T47D (cell line): ENCODE results near the gene SP100.
A peak's percentile ranks its signal among the peaks of the same experiment; 100 is the strongest.
"Not testable (repeated sequence)": the region's sequence is repeated elsewhere in the genome, so short reads cannot be mapped to it uniquely, and the experiment has no call there.

ENCODE experiments used
- DNase-seq, 2 experiments: peaks; one replicate each; pipeline versions ENCODE4 v3.0.0 to v3.0.0-alpha.2; 2011 to 2012; ENCODE audit warnings: low read depth in 1 of 2, low spot score in 1 of 2
- JUND ChIP-seq: IDR thresholded peaks from 2 replicates; pipeline ENCODE4 v1.6.1; 2012; ENCODE audit warnings: low read depth
- in situ Hi-C: cut with HindIII; loops from 2 replicates; pipeline ENCODE4 v1.10.0; 2016; ENCODE audit warnings: low sequenced_read_pairs, low pct_unique_long_range_greater_than_20kb

Gene SP100

DNA sequence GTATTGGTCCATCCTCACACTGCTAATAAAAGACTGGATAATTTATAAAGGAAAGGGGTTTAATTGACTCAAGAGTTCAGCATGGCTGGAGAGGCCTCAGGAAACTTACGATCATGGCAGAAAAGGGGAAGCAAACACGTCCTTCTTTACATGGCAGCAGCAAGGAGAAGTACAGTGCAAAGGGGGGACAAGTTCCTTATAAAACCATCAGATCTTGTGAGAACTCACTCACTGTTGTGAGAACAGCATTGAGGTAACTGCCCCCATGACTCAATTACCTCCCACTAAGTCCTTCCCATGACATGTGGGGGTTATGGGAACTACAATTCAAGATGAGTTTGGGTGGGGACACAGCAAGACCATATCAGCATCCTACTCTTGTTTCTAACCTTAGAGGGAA lies 37.0 kb downstream of the SP100 start:
- no peak for DNase-seq
- TF ChIP-seq JUND: no peak
- in situ Hi-C loops: no loop called here

DNA sequence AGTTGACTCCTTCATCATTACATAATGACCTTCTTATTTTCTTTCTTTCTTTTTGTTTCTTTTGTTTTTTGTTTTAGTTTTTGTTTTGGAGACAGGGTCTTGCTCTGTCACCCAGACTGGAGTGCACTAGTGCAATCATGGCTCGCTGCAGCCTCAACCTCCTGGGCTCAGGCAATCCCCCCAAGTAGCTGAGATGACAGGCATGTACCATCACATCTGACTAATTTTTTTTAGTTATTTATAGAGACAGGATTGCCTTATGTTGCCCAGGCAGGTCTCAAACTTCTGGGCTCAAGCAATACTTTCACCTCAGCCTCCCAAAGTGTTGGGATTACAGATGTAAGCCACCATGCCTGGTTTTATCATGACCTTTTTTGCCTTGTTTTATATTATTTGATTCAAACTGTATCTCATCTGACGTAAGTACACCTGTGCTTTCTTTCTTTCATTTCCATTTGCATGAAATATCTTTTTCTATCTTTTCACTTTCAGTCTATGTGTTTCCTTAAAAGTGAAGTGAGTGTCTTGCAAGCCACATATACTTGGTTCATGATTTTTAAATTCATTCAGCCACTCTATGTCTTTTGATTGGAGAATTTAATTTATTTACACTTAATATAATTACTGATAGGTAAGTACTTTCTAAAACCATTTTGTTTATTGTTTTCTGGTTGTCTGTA lies 39.1 kb downstream of the SP100 start:
- no peak for TF ChIP-seq JUND
- DNase-seq: no peak
- in situ Hi-C loops: no loop called here

- in situ Hi-C loops: no loop called here
- TF ChIP-seq JUND: no peak
- DNase-seq: no peak
Measured at GRCh38 chr2:230457073-230457768, 41.2 kb downstream of the SP100 start.

GRCh38 chr2:230457793-230458192 lies 41.8 kb downstream of the SP100 start:
- in situ Hi-C loops: no loop called here
- no peak for TF ChIP-seq JUND
- DNase-seq: no peak

DNA sequence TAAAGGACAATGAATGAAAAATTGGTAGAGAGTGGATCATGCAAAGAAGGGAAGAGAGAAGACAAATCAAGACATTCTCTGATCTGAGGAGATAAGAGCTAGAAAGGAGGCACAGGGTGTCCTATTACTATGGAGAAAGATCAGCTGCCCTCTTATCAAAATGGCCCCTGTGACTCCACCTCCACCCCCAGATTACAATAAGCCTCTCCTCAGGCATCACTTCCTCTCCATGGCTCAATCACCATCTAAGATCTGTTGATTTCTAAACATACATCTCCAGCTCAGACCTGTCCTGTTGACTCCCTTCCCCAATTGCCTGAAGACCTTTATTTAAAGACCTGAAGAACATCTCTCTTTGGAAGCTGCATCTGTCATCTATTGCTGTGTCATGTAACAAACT lies 43.2 kb downstream of the SP100 start:
- no peak for DNase-seq
- no peak for TF ChIP-seq JUND
- in situ Hi-C loops: no loop called here

GRCh38 chr2:230471074-230471473 lies 55.1 kb downstream of the SP100 start:
- no peak for DNase-seq
- in situ Hi-C loops: no loop called here
- no peak for TF ChIP-seq JUND

GRCh38 chr2:230472621-230473018 lies 56.6 kb downstream of the SP100 start:
- TF ChIP-seq JUND: no peak
- in situ Hi-C loops: no loop called here
- no peak for DNase-seq

- TF ChIP-seq JUND: no peak
- in situ Hi-C loops: no loop called here
- DNase-seq: no peak
Measured at GRCh38 chr2:230473378-230473777, 57.4 kb downstream of the SP100 start.

DNA sequence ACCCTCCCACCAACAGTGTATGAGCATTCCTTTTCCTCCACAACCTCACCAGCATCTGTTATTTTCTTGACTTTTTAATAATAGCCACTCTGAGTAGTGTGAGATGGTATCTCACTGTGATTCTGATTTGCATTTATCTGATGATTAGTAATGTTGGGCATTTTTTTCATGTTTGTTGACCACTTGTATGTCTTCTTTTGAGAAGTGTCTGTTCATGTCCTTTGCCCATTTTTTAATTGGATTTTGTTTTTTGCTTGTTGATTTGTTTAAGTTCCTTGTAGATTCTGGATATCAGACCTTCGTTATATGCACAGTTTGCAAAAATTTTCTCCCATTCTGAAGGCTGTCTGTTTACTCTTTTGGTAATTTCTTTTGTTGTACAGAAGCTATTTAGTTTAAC lies 59.1 kb downstream of the SP100 start:
- DNase-seq: no peak
- no peak for TF ChIP-seq JUND
- in situ Hi-C loops: no loop called here

DNA sequence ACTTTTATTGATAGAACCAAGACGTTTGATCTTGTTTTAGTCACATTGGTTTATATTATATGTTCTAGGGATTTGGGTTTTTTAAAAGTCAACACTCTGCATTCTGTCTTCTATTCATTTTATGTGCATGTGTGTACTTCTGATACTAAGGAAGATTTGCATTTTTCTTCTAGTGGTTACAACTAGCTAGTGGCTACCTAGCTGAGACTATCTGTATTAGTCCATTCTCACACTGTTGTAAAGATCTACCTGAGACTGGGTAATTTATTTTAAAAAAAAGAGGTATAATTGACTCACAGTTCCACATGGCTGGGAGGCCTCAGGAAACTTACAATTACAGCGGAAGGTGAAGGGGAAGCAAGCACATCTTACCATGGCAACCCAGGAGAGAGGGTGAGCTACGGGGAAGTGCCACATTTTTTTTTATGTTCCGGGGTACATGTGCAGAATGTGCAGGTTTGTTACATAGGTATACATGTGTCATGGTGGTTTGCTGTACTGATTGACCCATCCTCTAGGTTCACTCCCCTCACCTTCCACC lies 69.9 kb downstream of the SP100 start:
- no peak for DNase-seq
- no peak for TF ChIP-seq JUND
- in situ Hi-C loops: no loop called here

- in situ Hi-C loops, DNase-seq: not testable (repeated sequence)
Measured at GRCh38 chr2:230491219-230491618, 75.2 kb downstream of the SP100 start.

DNA sequence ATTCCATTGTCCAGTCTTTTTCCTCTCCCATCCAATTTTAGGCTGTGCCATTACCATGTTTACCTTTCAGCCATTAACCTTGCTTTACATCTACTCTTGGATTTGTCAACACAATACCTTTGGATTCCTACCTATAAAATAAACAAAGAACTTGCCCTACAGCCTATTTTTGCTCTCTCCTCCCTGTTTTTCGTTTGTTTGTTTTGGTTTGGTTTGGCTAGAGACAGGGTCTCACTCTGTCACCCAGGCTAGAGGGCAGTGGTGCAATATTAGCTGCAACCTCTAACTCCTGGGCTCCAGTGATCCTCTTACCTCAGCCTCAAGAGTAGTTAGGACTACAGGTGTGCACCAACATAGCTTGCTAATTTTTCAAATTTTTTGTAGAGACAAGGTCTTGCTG lies 76.1 kb downstream of the SP100 start:
- peak in 1 of 2 experiments; percentile 66 for DNase-seq
- no peak for TF ChIP-seq JUND
- in situ Hi-C loops: no loop called here

- in situ Hi-C loops: no loop called here
- TF ChIP-seq JUND: no peak
- DNase-seq: peak in 1 of 2 experiments; percentile 17
Measured at GRCh38 chr2:230494980-230495379, 79.0 kb downstream of the SP100 start.
